HEK293 (cell line): ENCODE results near the gene DOK6.

Experiments
- CTCF ChIP-seq: fragments of 450-650 bp; formaldehyde crosslinking; IDR thresholded peaks from 2 replicates; pipeline ENCODE4 v1.5.1; 2016; ENCODE audit warnings: missing biosample characterization, missing genetic modification characterization
- KLF1 ChIP-seq: fragments of 450-650 bp; formaldehyde crosslinking; IDR thresholded peaks from 2 replicates; pipeline ENCODE4 v1.5.1; 2016; ENCODE audit warnings: missing biosample characterization, missing genetic modification characterization
- REST ChIP-seq: fragments of 450-650 bp; formaldehyde crosslinking; IDR thresholded peaks from 2 replicates; pipeline ENCODE4 v1.5.1; 2016; ENCODE audit warnings: missing biosample characterization, missing genetic modification characterization
- ZNF133 ChIP-seq: fragments of 450-650 bp; formaldehyde crosslinking; IDR thresholded peaks from 2 replicates; pipeline ENCODE4 v1.5.1; 2016; ENCODE audit warnings: missing biosample characterization, missing genetic modification characterization
- ZNF621 ChIP-seq: fragments of 450-650 bp; formaldehyde crosslinking; IDR thresholded peaks from 2 replicates; pipeline ENCODE4 v1.5.1; 2017; ENCODE audit warnings: missing biosample characterization, missing genetic modification characterization

GRCh38 chr18:69588301-69588700 is 187.6 kb downstream of the DOK6 start:
- no peak for TF ChIP-seq ZNF621 (tag by site-specific recombination)
- TF ChIP-seq REST (tag by site-specific recombination) = no peak
- TF ChIP-seq ZNF133 (tag by site-specific recombination) = no peak
- no peak for TF ChIP-seq CTCF (tag by site-specific recombination)
- no peak for TF ChIP-seq KLF1 (tag by site-specific recombination)
